Mononuclear cell (primary cell): ENCODE data around the gene DCX. TPM values are rescaled to one million over a fixed set of nuclear protein-coding genes. Genes with fewer than 3 reads are reported as not detected.

Source experiments
- H3K27me3 ChIP-seq: 2 replicates; pipeline ENCODE4 v1.6.0; 2011; ENCODE audit warnings: low read length, control low read depth; ENCODE audit not compliant: insufficient read depth
- H3K4me1 ChIP-seq: 2 replicates; pipeline ENCODE4 v1.5.1; 2011; ENCODE audit warnings: mild to moderate bottlenecking, low read length, control low read depth; ENCODE audit not compliant: insufficient read depth
- H3K4me3 ChIP-seq: 2 replicates; pipeline ENCODE4 v1.5.1; 2011; ENCODE audit warnings: mild to moderate bottlenecking, low read length, moderate library complexity
- H3K9me3 ChIP-seq: 2 replicates; pipeline ENCODE4 v1.5.1; 2011; ENCODE audit warnings: low read depth, mild to moderate bottlenecking, control low read depth, low read length
- total RNA-seq: library from RNA; depleted of rRNA; stranded (reverse); fragments of >200 nt; gene quantifications from one replicate; pipeline ENCODE4 v1.2.3, GENCODE V29; 2012

Gene DCX
- total RNA-seq, 1 donor: not detected

- no peaks in the 10 kb centered on the region for H3K4me1 ChIP-seq
- no peaks in the 10 kb centered on the region for H3K27me3 ChIP-seq
- no peak overlapping the region for H3K4me3 ChIP-seq
- H3K9me3 ChIP-seq: no peaks in the 10 kb centered on the region
Observed at GRCh38 chrX:111244235-111244750, 167.7 kb downstream of the DCX start.

Other genes with a start within 250 kb of the DCX start
- not detected for gene CAPN6, start 141.7 kb downstream of the DCX start, total RNA-seq
- under 0.01 TPM for gene SERTM2, start 99.5 kb upstream of the DCX start, total RNA-seq